T-helper 2 cell (primary cell): Measurements from ENCODE around the gene HIVEP2.
"Not testable (repeated sequence)": the region's sequence is repeated elsewhere in the genome, so short reads cannot be mapped to it uniquely, and the experiment has no call there.

ENCODE experiments used
- DNase-seq, 5 experiments: peaks; one replicate each; pipeline versions ENCODE4 v3.0.0 to v3.0.0-alpha.2; 2012 to 2022
- total RNA-seq, 2 donors: gene quantifications; one replicate each; lab custom pipeline; 2026; lab: John Stamatoyannopoulos, UW

The HIVEP2 gene, protein sequence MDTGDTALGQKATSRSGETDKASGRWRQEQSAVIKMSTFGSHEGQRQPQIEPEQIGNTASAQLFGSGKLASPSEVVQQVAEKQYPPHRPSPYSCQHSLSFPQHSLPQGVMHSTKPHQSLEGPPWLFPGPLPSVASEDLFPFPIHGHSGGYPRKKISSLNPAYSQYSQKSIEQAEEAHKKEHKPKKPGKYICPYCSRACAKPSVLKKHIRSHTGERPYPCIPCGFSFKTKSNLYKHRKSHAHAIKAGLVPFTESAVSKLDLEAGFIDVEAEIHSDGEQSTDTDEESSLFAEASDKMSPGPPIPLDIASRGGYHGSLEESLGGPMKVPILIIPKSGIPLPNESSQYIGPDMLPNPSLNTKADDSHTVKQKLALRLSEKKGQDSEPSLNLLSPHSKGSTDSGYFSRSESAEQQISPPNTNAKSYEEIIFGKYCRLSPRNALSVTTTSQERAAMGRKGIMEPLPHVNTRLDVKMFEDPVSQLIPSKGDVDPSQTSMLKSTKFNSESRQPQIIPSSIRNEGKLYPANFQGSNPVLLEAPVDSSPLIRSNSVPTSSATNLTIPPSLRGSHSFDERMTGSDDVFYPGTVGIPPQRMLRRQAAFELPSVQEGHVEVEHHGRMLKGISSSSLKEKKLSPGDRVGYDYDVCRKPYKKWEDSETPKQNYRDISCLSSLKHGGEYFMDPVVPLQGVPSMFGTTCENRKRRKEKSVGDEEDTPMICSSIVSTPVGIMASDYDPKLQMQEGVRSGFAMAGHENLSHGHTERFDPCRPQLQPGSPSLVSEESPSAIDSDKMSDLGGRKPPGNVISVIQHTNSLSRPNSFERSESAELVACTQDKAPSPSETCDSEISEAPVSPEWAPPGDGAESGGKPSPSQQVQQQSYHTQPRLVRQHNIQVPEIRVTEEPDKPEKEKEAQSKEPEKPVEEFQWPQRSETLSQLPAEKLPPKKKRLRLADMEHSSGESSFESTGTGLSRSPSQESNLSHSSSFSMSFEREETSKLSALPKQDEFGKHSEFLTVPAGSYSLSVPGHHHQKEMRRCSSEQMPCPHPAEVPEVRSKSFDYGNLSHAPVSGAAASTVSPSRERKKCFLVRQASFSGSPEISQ (N-terminal part only)
- 251 to 289 reads per million in 2 donors for total RNA-seq

DNA sequence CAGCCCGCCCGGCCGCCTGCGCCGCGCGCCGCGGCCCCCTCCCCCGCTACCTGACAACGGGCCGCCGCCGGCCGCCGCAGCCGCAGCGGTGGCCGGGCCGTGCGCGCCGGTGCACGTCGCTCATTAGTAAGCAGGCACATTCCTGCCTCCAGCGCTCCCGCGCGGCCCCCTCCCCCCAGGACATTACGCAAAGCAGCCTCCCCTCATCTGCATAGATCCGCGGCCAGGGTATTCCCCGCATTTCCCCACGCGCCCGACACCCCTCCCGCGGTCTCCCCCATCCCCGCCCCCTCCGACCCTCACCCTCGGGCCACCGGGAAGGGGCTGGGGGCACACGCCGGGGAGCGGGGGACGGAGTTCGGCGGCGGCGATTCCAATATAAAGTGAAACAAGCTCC, at the start of gene HIVEP2:
Gene HIVEP2 (minus strand): TSS at position 128 of the 397 bp plus-strand sequence. CDS start 170,438 bp downstream, outside the sequence.
- DNase-seq = peak; percentile 73 to 86 (median 84)

DNA sequence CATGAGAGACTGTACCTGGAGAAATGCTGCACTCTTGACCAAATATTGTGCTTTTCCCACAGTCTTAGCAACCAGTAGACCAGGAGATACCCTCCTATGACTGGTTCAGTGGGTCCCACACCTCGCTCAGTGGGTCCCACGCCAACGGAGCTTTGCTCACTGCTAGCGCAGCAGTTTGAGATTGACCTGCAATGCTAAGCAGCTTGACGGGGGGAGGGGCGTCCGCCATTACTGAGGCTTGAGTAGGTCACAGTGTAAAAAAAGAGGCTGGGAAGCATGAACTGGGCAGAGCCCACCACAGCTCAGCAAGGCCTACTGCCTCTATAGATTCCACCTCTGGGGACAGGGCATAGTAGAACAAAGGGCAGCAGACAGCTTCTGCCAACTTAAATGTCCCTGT, 49.0 kb upstream of the HIVEP2 start:
- DNase-seq = no peak

DNA sequence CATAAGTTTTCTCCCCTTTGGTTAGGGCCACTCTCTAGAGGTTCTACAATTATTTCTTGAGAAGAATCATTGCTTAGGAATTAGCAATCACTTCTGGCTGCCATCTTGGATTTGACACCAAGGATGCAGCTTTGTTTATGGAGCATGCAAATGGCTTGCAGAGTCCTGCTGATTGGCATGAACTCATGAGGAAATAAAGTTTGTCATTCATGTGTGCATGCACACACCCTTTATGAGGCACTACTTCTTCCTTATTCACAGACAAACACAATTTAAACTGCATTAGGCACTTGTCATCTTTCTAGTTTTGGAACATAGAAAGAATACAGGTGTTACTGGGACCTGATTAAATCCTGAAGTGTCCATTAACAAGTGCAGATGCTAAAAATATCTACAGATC, 42.5 kb upstream of the HIVEP2 start:
- DNase-seq = no peak

DNA sequence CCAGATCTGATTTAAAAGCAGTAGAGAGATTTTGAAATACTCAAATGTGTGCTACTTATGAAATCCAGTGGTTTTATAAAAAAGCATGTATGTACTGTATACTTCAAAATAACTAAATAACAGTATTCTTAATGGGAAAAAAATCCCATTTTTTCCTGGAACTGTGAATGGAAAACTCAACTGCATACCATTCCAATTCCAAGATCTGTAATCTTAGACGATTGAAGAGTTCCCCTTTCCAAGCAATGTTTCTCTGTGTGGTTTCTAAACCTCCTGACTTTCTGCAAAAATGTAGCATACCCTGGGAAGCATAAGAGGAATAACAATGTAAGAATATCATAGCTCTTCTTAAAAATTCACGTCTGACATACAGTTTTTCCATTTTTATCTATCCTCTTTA, 40.3 kb upstream of the HIVEP2 start:
- DNase-seq = no peak

DNA sequence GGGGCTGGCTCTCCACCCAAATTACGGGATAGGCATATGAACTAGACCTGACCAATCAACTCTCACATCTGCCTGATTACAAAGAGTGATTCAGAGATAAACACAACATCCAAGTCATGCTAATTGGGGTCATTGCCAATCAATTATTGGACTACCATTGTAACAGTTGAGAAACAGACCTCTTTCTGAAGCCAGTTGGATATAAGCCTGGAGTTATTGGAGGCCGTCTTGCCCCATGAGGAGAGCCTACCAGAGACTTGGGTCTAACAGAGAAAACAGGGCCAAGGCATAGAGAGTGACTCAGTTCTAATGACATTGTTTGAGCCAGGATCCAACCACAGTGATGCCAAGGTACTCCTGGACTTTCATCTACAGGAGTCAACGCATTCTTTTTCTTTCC, 39.4 kb upstream of the HIVEP2 start:
- no peak for DNase-seq

DNA sequence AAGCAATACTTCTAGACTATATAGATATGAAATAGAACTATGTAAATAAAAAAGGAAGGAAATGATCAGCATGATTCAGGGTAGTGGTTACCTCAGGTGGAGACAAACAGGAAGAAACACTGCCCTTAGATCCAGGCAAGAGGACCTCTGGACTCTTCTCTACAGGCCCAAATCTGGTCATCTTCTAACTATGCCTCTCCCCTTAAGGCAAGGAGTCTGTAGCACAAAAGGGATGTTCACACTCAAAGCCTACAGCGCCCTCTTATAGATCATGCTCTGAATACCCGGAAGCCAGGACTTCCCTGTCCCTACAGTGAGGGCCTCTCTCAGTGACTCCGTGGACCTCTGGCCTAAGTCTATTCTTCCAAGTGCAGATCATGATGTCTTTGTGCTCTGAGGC, 30.4 kb upstream of the HIVEP2 start:
- no peak for DNase-seq

DNA sequence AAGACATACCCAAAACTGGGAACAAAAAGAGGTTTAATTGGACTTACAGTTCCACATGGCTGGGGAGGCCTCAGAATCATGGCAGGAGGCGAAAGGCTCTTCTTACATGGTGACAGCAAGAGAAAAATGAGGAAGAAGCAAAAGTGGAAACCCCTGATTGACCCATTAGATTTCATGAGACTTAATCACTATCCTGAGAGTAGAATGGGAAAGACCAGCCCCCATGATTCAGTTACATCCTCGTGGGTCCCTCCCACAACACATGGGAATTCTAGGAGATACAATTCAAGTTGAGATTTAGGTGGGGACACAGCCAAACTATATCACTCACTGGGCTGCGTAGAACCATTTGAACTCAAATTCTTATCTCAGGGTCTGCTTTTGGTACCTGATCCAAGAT, 26.0 kb upstream of the HIVEP2 start:
- not testable (repeated sequence) for DNase-seq

DNA sequence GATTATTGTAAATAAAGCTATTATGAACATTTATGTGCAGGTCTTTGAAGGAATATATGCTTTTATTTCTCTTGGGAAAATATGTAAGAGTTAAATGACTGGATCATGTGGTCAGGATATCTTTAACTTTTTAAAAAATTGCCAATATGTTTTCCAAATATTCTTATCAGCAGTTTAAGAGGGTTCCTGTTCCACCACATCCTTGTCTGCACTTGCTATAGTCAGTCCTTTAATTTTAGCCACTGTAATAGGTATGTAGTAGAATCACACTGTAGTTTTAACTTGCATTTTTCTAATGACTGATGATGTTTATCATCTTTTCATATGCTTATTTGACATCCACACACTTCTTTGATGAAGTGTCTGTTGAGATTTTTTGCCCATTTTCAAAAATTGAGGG, 23.6 kb upstream of the HIVEP2 start:
- DNase-seq = no peak

DNA sequence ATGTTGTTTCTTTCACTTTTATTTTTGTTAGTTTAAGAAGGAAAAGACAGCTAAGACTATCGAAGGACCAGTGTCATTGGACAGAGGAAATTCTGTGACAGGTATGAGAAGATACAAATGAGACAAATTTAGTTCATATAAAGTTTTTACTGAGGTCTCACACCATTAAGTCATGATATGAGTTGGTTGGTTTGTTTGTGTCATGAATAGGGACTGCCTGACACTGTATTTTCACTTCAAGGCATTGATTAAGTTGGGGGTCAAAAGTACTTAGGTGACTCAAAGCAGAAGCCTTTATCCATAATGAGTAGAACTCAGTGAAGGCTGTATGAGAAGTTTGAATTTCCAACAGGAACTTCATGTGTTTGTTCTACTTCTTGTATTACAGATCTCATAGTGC, 21.3 kb upstream of the HIVEP2 start:
- DNase-seq = no peak

DNA sequence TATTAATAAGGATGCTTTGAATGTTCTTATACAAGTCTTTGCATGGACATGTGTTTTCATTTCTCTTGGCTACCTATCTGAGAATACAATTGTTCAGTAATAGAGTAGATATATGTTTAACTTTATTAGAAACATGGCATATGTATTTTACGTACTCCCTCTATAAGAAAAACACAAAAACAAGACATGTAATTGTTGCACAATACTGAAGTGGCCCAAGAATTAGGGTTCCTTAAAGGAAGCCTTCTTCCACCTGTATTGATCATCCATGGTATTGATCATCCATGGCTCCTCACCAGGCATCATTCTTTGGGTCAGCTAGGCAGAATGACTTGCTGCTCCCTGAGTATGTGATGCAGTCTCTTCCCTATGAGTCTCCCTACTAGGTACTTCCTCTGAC, 20.2 kb upstream of the HIVEP2 start:
- no peak for DNase-seq

DNA sequence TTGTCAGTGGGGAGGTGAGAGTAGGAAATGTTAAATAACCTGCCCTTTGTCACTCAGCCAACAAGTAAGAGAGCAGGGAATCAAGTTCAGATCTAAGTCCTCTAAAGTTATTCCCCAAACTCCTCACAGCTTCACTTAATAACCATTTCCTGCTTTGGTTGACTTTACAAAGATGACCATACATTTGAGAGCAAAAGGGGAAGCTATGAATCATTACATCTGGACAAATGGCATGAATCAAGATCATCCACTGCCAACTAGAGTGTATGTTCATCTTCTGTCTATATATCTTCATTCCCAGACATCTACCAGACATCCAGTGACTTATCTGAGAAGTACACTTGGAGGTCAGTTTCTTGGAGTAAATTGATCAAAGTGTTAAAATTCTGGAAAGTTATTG, 15.1 kb upstream of the HIVEP2 start:
- no peak for DNase-seq

DNA sequence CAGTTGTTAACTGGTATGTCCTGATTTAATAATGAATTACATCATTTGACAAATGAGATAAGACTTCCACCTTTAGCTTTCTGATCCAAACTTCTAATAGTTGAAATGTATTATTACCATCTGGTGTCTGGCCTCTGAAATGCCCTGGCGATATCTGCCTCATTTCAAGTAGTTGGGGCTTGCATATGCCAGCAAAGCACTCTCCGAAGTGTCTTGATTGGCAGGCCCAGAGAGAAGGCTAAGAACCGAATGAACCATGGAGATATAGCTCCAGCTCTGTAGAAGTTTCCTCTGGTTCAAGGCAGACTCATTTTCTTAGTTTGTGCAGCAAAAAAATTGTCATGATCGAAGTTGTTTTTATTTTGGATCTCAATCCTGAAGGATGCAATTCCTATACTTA, 13.4 kb upstream of the HIVEP2 start:
- no peak for DNase-seq

DNA sequence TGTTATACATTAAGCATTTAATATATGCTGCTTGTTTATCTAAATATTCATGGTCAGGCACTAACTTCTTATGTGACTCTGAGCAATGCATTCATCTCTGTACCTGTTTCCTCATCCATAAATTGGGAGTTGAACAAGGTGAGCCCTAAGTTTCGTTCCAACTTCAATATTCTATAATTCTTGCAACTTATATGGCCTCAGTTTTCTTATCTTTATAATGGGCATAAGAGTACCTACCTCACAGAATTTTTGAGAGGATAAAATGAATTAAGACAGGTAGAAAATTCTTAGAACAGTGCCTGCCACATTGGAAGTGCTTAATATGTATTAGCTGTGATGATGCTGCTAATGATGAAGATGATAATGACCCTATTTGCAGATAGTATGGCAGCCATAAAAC, 11.8 kb upstream of the HIVEP2 start:
- no peak for DNase-seq

DNA sequence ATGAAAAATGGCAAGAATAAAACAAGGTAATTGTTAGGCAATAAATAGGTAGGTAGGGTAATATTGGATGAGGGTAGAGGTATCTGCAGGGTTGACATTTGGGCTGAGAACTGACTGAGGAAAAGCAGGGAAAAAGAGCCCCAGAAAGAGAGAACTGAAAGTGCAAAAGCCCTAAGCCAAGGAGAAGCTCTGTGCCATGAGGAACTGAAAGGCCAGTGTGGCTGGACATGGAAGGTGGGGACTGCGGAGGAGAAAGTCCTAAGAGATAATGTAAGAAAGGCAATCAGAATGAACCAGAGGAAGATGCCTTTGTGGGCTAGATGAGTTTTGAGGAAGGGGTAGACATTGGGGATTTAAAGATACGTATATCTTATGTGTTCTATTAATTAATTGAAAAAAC, 9.9 kb upstream of the HIVEP2 start:
- no peak for DNase-seq

DNA sequence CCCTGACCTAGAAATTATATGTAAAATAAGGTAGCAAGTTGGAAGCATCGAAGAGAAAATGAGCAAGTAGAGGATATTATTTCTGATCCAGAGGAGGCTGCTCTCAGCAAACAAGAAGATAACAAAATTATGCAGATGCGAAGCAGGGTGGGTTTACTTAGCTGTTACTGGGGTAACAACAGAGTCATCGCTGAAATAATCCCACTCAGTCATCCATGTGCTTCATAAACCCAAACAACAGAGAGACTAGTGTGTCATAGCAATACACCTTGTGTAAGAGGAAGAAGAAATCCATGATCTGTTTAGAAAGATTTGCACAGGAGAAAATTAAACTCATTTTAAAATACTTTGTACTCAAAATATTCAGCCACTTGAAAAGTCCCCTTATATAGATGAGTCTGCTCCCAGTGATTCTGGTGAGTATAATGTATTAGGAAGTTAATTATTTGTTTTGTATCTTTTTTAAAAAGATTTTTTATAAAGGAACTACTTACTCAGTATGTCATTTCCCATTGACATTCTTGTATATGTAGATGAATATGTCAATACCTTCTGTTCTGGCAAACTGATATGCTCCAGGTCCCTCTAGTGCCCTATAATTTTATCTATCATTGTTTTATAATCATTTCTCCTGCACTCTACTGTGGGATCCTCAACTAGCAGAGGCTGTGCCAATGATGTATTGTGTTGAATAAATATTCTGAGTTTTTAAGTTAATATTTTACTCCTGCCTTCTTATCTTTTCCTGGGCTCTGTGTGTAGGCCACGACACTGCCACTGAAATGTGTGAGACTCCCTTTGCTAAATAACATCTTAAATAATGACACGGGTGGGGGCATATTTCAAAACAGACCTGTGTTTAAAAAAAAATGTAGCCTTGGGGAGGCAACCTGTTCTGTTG, 8.6 kb upstream of the HIVEP2 start:
- DNase-seq = no peak

DNA sequence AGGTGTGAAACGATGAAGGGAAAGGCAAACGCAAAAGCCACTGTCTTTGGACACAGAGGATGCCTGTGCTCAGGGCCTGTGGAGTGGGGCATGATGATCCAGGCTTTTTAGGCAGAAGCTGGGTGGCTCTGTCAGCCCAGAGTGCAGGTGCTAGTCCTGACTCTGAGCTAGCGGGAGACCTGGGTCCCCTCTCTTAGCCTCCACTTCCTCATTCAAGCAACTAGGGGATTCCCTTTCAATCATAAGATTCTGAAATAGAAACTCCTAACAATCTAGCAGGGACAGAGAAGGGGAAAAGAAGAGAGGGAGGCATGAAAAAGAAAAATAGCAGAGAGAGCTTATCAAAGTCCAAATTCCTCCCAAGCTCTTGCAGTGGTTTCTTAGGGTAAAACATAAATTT, 7.6 kb upstream of the HIVEP2 start:
- no peak for DNase-seq

DNA sequence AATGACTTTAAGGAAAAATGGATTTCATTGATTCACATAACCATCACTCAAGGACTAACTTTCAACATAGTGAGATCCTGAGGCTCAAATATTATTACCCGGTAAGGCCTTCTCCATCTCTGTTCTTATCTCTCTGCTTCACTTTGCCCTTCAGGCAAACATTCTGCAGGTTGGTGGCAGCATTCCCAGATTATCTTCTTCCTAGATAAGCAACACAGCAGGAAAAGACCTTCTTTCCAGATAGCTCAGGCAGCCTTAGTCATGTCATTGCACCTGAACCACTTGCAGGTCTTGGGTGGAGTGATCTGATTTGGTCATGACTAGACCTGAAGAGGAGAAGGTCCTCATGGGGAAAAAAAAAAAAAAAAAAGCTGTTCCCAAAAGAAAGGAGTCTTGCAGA, 5.3 kb upstream of the HIVEP2 start:
- no peak for DNase-seq

DNA sequence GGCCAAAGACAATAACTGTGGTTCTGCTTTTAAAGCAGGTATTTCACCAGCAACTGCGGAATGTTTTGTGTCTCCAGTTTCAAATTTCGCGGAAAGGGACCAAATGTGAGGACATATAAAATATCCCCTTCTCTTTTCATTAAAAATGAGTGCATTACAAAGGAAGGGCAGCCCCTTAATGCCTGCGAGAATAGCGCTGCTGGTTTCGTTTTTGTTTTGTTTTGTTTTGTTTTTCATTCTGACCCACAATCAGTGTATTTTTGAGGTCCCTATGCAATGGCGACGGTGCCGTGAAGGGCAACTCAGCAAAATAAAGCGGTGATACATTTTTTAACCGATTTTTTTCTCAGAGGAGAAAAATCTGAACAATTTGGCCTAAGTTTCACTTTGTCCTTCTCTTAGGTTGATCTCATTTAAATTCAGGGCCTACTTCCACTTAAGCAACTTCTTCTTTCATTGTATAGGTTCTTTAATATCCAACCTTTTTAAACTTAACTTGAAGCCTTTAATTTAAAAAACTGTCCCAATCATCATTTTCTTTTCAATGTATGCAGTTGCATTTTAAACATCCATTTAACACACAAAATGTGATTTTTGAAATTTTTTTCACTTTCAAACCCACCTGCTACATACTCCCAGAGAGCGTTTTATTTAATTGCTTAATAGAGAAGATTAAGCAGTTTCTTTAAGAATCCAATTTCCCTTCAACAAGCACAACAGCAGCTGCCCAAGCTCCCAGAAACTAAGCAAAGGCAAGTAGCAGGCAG, 2.9 kb upstream of the HIVEP2 start:
- peak in 2 of 5 experiments; percentile 15 to 72 for DNase-seq

DNA sequence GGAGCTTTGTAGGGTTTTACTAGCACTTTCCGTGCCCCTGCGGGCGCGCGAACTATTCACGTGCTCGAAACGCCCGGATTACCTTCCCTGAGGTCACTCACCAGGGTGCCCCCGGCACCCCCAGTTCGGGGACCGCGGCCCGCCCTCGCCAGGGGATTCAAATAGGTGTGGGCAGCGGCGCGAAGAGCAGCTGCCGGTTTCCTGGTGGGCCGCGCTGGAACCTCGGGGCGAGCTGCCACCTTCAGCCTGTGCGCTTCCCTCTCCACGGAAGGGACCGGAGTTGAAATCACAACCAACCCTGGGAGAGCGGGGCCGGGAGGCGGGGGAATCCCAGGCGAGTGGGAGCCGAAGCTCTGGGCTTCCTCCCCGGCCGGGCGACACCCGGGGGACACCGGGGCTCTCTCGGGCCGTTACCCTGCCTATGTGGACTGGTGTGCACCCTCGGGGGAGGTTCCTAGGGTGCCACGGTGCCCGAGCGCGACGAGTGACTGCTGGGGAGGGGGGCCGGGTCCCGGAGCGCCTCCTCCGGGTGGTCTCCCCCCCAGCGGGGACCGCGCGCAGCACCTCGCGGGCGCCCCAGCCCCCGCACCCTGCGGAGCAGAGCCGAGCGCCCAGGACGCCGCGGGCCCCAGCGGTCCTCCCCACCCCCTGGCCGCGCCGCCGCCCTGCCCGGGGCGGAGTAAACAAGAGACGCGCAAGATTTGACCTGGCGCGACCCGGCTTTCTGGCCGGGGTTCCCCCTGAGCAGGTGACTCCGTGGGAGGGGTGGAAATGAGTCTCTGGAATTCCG, 2.1 kb upstream of the HIVEP2 start:
- peak; percentile 69 to 88 (median 78) for DNase-seq

DNA sequence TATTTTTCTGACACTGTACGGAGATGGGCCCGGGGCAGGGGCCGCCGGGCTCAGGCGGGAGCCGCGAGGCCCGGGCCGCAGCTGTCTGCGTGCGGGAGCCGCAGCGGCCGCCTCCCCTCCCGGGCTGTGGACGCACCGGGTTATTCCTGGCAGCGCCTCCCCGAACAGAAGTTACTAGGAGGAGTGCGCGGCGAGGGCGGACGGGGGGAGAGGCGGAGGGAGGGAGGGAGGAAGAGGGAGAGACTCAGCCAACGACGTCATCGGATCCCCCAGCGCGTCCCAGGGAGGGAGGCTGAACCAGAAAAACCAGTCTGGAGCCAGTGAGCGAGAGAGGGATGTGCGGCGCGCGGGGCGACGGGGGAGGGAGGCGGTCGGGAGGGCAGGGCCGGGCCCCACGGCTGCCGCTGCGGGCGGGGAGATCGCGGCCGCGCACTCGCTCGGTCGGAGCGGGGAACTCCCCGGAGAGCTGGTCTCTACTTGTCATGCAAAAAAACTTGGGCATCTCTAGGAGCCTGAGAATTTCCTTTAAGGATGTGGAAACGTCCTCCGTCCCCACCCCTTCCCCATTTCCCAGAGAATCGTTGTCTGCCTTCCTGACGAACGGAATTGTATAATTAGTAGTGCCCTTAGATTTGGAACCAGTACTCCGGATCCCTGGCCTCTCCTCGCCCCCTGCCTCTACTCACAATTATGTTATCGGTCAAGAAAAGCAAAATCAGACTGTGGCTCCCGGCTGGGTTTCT, 1.4 kb upstream of the HIVEP2 start:
- peak; percentile 86 to 97 (median 92) for DNase-seq
